DMS53 (cell line): Measurements from ENCODE around the gene PSAPL1.

ENCODE experiments used
- DNase-seq: peaks from one replicate; lab custom pipeline; 2025; lab: John Stamatoyannopoulos, UW

Gene PSAPL1

GRCh38 chr4:7430965-7431695 lies 3.6 kb downstream of the PSAPL1 start:
- no peak for DNase-seq

- no peak for DNase-seq
Measured at GRCh38 chr4:7430368-7430964, 4.3 kb downstream of the PSAPL1 start.

GRCh38 chr4:7429601-7430078 lies 5.1 kb downstream of the PSAPL1 start:
- no peak for DNase-seq

GRCh38 chr4:7429069-7429416 lies 5.7 kb downstream of the PSAPL1 start:
- no peak for DNase-seq

GRCh38 chr4:7428261-7429068 lies 6.3 kb downstream of the PSAPL1 start:
- DNase-seq = no peak

GRCh38 chr4:7427831-7428260 lies 6.9 kb downstream of the PSAPL1 start:
- no peak for DNase-seq

GRCh38 chr4:7427361-7427760 lies 7.4 kb downstream of the PSAPL1 start:
- DNase-seq = no peak

- no peak for DNase-seq
Measured at GRCh38 chr4:7426525-7427171, 8.1 kb downstream of the PSAPL1 start.

- DNase-seq = no peak
Measured at GRCh38 chr4:7425591-7426468, 8.9 kb downstream of the PSAPL1 start.

GRCh38 chr4:7425124-7425523 lies 9.6 kb downstream of the PSAPL1 start:
- DNase-seq = no peak

- DNase-seq = no peak
Measured at GRCh38 chr4:7424553-7425111, 10.1 kb downstream of the PSAPL1 start.

- DNase-seq = no peak
Measured at GRCh38 chr4:7423801-7424552, 10.8 kb downstream of the PSAPL1 start.

GRCh38 chr4:7423391-7423790 lies 11.3 kb downstream of the PSAPL1 start:
- DNase-seq = no peak

GRCh38 chr4:7422898-7423180 lies 11.9 kb downstream of the PSAPL1 start:
- DNase-seq = no peak

GRCh38 chr4:7422151-7422897 lies 12.4 kb downstream of the PSAPL1 start:
- no peak for DNase-seq

- no peak for DNase-seq
Measured at GRCh38 chr4:7421356-7422150, 13.2 kb downstream of the PSAPL1 start.

- DNase-seq = no peak
Measured at GRCh38 chr4:7420661-7421040, 14.1 kb downstream of the PSAPL1 start.

- no peak for DNase-seq
Measured at GRCh38 chr4:7419961-7420660, 14.6 kb downstream of the PSAPL1 start.
